HL-60 (cell line): ENCODE measurements around the gene IGSF1.
"Not testable (repeated sequence)": the region's sequence is repeated elsewhere in the genome, so short reads cannot be mapped to it uniquely, and the experiment has no call there.

Experiments
- DNase-seq, 2 experiments: peaks; one replicate each; pipeline ENCODE4 v3.0.0-alpha.2; 2010 to 2020; ENCODE audit warnings: low read depth in 1 of 2, low spot score in 1 of 2
- H3K27ac ChIP-seq: fragments of 250-450 bp; sonication (Bioruptor Pico); replicated peaks from 2 replicates; pipeline ENCODE4 v1.5.1; 2020; ENCODE audit warnings: mild to moderate bottlenecking, moderate library complexity
- H3K27me3 ChIP-seq: fragments of 250-450 bp; sonication (Bioruptor Pico); 2 replicates; pipeline ENCODE4 v1.5.1; 2021; ENCODE audit warnings: mild to moderate bottlenecking, moderate library complexity; ENCODE audit not compliant: insufficient read depth, poor library complexity, severe bottlenecking
- H3K4me3 ChIP-seq: replicated peaks from 2 replicates; pipeline ENCODE4 v1.5.1; 2011; ENCODE audit warnings: mild to moderate bottlenecking, control low read depth, low read length; ENCODE audit not compliant: insufficient read depth
- GABPA ChIP-seq: IDR thresholded peaks from 2 replicates; pipeline ENCODE4 v1.6.1; 2012; ENCODE audit warnings: low read depth
- POLR2AphosphoS5 ChIP-seq: IDR thresholded peaks from 2 replicates; pipeline ENCODE4 v1.6.1; 2012; ENCODE audit warnings: low read depth
- SPI1 ChIP-seq: IDR thresholded peaks from 2 replicates; pipeline ENCODE4 v1.6.1; 2012; ENCODE audit warnings: low read depth, mild to moderate bottlenecking, borderline replicate concordance
- TF ChIP-seq, protein P1 (sequence below): IDR thresholded peaks from one replicate; pipeline ENCODE4 v1.5.1; 2011; ENCODE audit warnings: low read length, control low read depth, inconsistent platforms; ENCODE audit not compliant: insufficient read depth
- TF ChIP-seq, protein P2 (sequence below): IDR thresholded peaks from 2 replicates; pipeline ENCODE4 v1.6.1; 2012; ENCODE audit warnings: low read depth; ENCODE audit not compliant: insufficient replicate concordance

The IGSF1 gene

GRCh38 chrX:131257367-131257766 is 31.7 kb downstream of the IGSF1 start:
- Histone ChIP-seq H3K27me3 (no peaks in the 10 kb centered on the region), H3K4me3 (no peak overlapping the region), H3K27ac (no peak overlapping the region)
- TF ChIP-seq GABPA (no peak), POLR2AphosphoS5 (no peak), SPI1 (no peak)
- TF ChIP-seq, protein P1, sequence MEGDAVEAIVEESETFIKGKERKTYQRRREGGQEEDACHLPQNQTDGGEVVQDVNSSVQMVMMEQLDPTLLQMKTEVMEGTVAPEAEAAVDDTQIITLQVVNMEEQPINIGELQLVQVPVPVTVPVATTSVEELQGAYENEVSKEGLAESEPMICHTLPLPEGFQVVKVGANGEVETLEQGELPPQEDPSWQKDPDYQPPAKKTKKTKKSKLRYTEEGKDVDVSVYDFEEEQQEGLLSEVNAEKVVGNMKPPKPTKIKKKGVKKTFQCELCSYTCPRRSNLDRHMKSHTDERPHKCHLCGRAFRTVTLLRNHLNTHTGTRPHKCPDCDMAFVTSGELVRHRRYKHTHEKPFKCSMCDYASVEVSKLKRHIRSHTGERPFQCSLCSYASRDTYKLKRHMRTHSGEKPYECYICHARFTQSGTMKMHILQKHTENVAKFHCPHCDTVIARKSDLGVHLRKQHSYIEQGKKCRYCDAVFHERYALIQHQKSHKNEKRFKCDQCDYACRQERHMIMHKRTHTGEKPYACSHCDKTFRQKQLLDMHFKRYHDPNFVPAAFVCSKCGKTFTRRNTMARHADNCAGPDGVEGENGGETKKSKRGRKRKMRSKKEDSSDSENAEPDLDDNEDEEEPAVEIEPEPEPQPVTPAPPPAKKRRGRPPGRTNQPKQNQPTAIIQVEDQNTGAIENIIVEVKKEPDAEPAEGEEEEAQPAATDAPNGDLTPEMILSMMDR, result no peak
- TF ChIP-seq, protein P2, sequence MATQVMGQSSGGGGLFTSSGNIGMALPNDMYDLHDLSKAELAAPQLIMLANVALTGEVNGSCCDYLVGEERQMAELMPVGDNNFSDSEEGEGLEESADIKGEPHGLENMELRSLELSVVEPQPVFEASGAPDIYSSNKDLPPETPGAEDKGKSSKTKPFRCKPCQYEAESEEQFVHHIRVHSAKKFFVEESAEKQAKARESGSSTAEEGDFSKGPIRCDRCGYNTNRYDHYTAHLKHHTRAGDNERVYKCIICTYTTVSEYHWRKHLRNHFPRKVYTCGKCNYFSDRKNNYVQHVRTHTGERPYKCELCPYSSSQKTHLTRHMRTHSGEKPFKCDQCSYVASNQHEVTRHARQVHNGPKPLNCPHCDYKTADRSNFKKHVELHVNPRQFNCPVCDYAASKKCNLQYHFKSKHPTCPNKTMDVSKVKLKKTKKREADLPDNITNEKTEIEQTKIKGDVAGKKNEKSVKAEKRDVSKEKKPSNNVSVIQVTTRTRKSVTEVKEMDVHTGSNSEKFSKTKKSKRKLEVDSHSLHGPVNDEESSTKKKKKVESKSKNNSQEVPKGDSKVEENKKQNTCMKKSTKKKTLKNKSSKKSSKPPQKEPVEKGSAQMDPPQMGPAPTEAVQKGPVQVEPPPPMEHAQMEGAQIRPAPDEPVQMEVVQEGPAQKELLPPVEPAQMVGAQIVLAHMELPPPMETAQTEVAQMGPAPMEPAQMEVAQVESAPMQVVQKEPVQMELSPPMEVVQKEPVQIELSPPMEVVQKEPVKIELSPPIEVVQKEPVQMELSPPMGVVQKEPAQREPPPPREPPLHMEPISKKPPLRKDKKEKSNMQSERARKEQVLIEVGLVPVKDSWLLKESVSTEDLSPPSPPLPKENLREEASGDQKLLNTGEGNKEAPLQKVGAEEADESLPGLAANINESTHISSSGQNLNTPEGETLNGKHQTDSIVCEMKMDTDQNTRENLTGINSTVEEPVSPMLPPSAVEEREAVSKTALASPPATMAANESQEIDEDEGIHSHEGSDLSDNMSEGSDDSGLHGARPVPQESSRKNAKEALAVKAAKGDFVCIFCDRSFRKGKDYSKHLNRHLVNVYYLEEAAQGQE, result no peak
- no peak for DNase-seq

GRCh38 chrX:131250984-131251738 is 37.9 kb downstream of the IGSF1 start:
- H3K27ac ChIP-seq, H3K27me3 ChIP-seq, H3K4me3 ChIP-seq, DNase-seq: not testable (repeated sequence)

GRCh38 chrX:131239057-131239456 is 50.0 kb downstream of the IGSF1 start:
- Histone ChIP-seq H3K27ac (no peak overlapping the region), H3K4me3 (no peak overlapping the region), H3K27me3 (no peaks in the 10 kb centered on the region)
- TF ChIP-seq POLR2AphosphoS5 (no peak), GABPA (no peak), SPI1 (no peak)
- TF ChIP-seq, protein P2, result no peak
- TF ChIP-seq, protein P1, result no peak
- no peak for DNase-seq

DNA sequence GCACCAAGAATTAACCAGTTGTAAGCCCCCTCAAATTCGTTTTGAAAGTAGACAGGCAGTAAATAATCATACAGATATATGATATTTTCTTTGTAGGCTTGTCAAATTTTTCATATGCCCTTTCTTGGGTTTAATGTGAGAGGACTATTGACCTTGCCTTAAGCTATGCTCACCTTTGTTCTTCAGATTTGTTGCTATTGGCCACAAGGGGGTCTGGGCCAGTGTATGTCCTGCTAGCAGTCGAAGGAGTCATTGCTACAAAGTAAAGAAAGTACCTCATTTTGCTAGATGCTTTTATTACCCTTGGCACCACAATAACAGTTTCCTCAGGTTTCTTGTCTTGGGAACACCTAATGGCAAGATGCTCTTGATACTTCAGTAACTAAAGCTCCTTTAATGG is 51.7 kb downstream of the IGSF1 start:
- TF ChIP-seq, protein P1, result no peak
- TF ChIP-seq, protein P2, result no peak
- TF ChIP-seq GABPA (no peak), SPI1 (no peak), POLR2AphosphoS5 (no peak)
- H3K27me3 ChIP-seq, result no peaks in the 10 kb centered on the region
- DNase-seq, result no peak

More for the DNA sequence above, 51.7 kb downstream of the IGSF1 start:
- Histone ChIP-seq H3K27ac (no peak overlapping the region), H3K4me3 (no peak overlapping the region)
